OCI-LY1 (cell line): ENCODE measurements around the gene GDPD4.

ENCODE experiments used
- CTCF ChIP-seq: fragments of 200-600 bp; sonication (generic), shearing (Covaris generic); IDR thresholded peaks from 2 replicates; pipeline ENCODE4 v1.5.1; 2017; ENCODE audit warnings: mild to moderate bottlenecking, antibody characterized with exemption, low read length, moderate library complexity, mixed read lengths
- EZH2 ChIP-seq: fragments of 200-600 bp; sonication (generic), shearing (Covaris generic); IDR thresholded peaks from 2 replicates; pipeline ENCODE4 v1.8.0; 2017; ENCODE audit warnings: borderline replicate concordance, mixed run types, mild to moderate bottlenecking, antibody characterized with exemption, low read length, moderate library complexity, mixed read lengths

GRCh38 chr11:77182542-77183430 is 118.7 kb downstream of the GDPD4 start:
- TF ChIP-seq CTCF, result no peak
- no peak for TF ChIP-seq EZH2
